ENCODE data around the gene PLCB2. TPM values are rescaled to one million over a fixed set of nuclear protein-coding genes. Genes with fewer than 3 reads are reported as not detected.

Gene PLCB2
- total RNA-seq, 1 experiment from 2014 or later: 7.4 TPM

DNA sequence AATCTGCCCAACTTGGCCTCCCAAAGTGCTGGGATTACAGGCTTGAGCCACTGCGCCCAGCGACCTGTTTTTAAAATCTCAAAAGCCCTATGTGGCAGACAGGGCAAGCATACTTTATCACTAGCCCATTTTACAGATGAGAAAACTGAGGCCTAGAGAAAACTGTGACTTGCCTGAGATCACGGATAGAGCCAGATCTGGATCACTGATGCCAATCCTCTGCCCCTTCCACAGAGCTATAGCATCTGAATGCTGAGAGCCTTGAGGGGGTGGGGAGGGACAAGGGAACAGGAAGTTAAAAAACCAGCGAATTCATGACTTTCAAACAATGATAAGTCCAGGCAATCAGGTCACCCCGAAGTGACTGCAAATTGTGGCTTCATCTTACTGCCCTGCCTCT lies 32.2 kb downstream of the PLCB2 start:
- Histone ChIP-seq H3K4me1 (ENCODE audit: insufficient read depth, low read length) (no peaks in the 10 kb centered on the region), H2BK20ac (ENCODE audit: low read depth, low read length, poor library complexity, severe bottlenecking) (no peak overlapping the region), H3K79me1 (ENCODE audit: insufficient read depth, low read depth, low read length, poor library complexity, severe bottlenecking) (no peaks in the 10 kb centered on the region), H4K8ac (replicated peaks; ENCODE audit: insufficient read length, low read depth, low read length) (no peak overlapping the region), H2BK15ac (ENCODE audit: low read depth, low read length) (no peak overlapping the region), H4K91ac (ENCODE audit: insufficient read length, low read depth, low read length) (no peak overlapping the region), H3K23ac (ENCODE audit: insufficient read length, low read depth, low read length) (no peak overlapping the region), H3K9ac (ENCODE audit: extremely low read depth, insufficient read length, low read length) (no peak overlapping the region), H3K56ac (ENCODE audit: insufficient read length, low read depth, low read length) (no peak overlapping the region), H4K5ac (ENCODE audit: insufficient read length, low read depth, low read length) (no peak overlapping the region), H3K14ac (ENCODE audit: insufficient read depth, low read length) (no peak overlapping the region), H3K18ac (ENCODE audit: insufficient read length, low read depth, low read length) (no peak overlapping the region), H3K4me2 (ENCODE audit: insufficient read depth, insufficient read length, low read length) (no peak overlapping the region), H4K20me1 (ENCODE audit: control insufficient read depth, insufficient read depth, insufficient read length) (no peaks in the 10 kb centered on the region), H3K23me2 (ENCODE audit: insufficient read length, low read depth, low read length, poor library complexity, severe bottlenecking) (peaks cover 6% of the 10 kb centered on the region), H3K9me3 (ENCODE audit: control insufficient read depth, low read depth, low read length) (no peaks in the 10 kb centered on the region), H2BK5ac (ENCODE audit: insufficient read length, low read length) (no peak overlapping the region), H2BK12ac (ENCODE audit: insufficient read length, low read depth, low read length) (no peak overlapping the region), H2AK5ac (ENCODE audit: insufficient read length, low read length) (no peak overlapping the region), H3K27ac (ENCODE audit: insufficient read length, low read depth, low read length) (no peak overlapping the region), H2BK120ac (ENCODE audit: low read depth, low read length, poor library complexity, severe bottlenecking) (no peak overlapping the region), H2AFZ (ENCODE audit: low read length) (no peak overlapping the region), H3K27me3 (ENCODE audit: insufficient read depth, low read length) (peaks cover 6% of the 10 kb centered on the region; the same call in 1 of the 2 replicates), H3T11ph (ENCODE audit: low read length) (no peak overlapping the region), H3K79me2 (ENCODE audit: insufficient read depth, low read length) (no peaks in the 10 kb centered on the region), H3K4ac (ENCODE audit: low read depth, low read length) (no peak overlapping the region)
- no peak overlapping the region for H3K4me3 Mint-ChIP-seq
- no CpG with 5 or more reads among the region's 5 CpGs for WGBS (ENCODE audit: extremely low coverage, insufficient read length, low lambda C conversion rate)
- H3K4me1 Mint-ChIP-seq: peaks cover 7 to 50% of the 10 kb centered on the region in 2 experiments
- H3K36me3 Mint-ChIP-seq (ENCODE audit: insufficient read depth in 1 of 3, low read depth in 3 of 3): peaks cover 0 to 11% (median 2%) of the 10 kb centered on the region in 3 experiments; a peak in 2 of 7 replicates
- no peak overlapping the region for H3K27ac Mint-ChIP-seq
- peaks cover 28% of the 10 kb centered on the region for H3K27me3 Mint-ChIP-seq (ENCODE audit: low read depth)
- no peak for DNase-seq
- TF ChIP-seq, protein P1, sequence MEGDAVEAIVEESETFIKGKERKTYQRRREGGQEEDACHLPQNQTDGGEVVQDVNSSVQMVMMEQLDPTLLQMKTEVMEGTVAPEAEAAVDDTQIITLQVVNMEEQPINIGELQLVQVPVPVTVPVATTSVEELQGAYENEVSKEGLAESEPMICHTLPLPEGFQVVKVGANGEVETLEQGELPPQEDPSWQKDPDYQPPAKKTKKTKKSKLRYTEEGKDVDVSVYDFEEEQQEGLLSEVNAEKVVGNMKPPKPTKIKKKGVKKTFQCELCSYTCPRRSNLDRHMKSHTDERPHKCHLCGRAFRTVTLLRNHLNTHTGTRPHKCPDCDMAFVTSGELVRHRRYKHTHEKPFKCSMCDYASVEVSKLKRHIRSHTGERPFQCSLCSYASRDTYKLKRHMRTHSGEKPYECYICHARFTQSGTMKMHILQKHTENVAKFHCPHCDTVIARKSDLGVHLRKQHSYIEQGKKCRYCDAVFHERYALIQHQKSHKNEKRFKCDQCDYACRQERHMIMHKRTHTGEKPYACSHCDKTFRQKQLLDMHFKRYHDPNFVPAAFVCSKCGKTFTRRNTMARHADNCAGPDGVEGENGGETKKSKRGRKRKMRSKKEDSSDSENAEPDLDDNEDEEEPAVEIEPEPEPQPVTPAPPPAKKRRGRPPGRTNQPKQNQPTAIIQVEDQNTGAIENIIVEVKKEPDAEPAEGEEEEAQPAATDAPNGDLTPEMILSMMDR (conservative IDR thresholded peaks at IDR 0.05): no peak
- no peaks in the 10 kb centered on the region; a peak in 1 of 5 replicates for H3K9me3 Mint-ChIP-seq

Data from H9 (cell line).